Measurements from ENCODE around the gene FOXP1.

DNA sequence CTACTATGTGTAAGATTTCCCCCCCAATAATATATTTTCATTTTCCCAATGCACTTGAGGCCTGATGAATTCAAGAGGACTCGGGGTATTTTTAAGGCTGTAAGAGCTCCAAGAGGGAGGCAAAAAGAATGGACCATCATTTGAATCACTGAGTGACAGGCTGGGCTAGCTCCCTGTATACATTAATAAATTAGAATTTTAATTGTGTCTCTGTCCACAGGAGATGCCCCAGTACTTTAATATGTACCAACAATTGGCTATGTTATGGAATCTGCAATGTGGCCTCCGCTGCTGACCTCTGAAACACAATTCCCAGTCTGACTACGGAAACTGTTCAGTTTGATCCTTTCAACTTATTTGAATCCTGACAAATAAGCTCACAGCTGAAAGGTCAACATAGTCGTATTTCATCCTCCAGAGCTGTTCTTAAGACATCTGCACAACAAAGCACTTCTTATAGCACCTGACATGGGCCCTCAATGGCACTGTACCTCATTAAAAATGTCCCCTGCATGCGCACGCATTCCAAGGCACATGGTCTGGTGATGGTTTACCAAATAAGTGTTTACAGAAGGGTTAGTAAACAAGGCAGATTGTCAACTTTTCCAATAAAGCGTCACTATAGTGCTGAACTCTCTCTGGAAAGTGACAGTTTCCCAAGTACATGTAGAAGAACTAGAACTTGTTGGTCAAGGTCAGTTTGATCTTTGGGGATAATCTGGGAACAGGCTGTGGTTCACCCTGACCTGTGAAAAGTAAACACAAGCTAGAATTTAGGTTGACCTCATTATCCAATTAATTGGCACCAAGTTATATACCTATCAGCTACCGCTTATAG lies 472.9 kb downstream of the FOXP1 start:
- TF ChIP-seq POLR2A (IDR thresholded peaks at IDR 0.05; ENCODE audit: low read depth, low read length) (no peak), TAF1 (IDR thresholded peaks at IDR 0.05; ENCODE audit: borderline replicate concordance, low read depth, low read length) (no peak), POLR2AphosphoS5 (IDR thresholded peaks at IDR 0.05; ENCODE audit: low read depth, low read length) (no peak)

Measured in GM12892 (cell line).